ENCODE results near the gene IL17REL. TPM values are rescaled to one million over a fixed set of nuclear protein-coding genes. Genes with fewer than 3 reads are reported as not detected.

IL17REL gene
- total and polyA plus RNA-seq, 2 of the 13 experiments (the other 11 are each of a cell fraction or from before 2014, with no cell fraction given): not detected

GRCh38 chr22:49955581-49956417 lies 56.8 kb downstream of the IL17REL start (continued):
- TF ChIP-seq, protein P1, sequence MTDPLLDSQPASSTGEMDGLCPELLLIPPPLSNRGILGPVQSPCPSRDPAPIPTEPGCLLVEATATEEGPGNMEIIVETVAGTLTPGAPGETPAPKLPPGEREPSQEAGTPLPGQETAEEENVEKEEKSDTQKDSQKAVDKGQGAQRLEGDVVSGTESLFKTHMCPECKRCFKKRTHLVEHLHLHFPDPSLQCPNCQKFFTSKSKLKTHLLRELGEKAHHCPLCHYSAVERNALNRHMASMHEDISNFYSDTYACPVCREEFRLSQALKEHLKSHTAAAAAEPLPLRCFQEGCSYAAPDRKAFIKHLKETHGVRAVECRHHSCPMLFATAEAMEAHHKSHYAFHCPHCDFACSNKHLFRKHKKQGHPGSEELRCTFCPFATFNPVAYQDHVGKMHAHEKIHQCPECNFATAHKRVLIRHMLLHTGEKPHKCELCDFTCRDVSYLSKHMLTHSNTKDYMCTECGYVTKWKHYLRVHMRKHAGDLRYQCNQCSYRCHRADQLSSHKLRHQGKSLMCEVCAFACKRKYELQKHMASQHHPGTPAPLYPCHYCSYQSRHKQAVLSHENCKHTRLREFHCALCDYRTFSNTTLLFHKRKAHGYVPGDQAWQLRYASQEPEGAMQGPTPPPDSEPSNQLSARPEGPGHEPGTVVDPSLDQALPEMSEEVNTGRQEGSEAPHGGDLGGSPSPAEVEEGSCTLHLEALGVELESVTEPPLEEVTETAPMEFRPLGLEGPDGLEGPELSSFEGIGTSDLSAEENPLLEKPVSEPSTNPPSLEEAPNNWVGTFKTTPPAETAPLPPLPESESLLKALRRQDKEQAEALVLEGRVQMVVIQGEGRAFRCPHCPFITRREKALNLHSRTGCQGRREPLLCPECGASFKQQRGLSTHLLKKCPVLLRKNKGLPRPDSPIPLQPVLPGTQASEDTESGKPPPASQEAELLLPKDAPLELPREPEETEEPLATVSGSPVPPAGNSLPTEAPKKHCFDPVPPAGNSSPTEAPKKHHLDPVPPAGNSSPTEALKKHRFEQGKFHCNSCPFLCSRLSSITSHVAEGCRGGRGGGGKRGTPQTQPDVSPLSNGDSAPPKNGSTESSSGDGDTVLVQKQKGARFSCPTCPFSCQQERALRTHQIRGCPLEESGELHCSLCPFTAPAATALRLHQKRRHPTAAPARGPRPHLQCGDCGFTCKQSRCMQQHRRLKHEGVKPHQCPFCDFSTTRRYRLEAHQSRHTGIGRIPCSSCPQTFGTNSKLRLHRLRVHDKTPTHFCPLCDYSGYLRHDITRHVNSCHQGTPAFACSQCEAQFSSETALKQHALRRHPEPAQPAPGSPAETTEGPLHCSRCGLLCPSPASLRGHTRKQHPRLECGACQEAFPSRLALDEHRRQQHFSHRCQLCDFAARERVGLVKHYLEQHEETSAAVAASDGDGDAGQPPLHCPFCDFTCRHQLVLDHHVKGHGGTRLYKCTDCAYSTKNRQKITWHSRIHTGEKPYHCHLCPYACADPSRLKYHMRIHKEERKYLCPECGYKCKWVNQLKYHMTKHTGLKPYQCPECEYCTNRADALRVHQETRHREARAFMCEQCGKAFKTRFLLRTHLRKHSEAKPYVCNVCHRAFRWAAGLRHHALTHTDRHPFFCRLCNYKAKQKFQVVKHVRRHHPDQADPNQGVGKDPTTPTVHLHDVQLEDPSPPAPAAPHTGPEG (CRISPR knock-in tag; IDR thresholded peaks at IDR 0.05): no peak
- peak; percentile 55 for TF ChIP-seq RXRA (CRISPR knock-in tag; IDR thresholded peaks at IDR 0.05)
- peak; percentile 39 for TF ChIP-seq ZNF883 (CRISPR knock-in tag; IDR thresholded peaks at IDR 0.05; ENCODE audit: not compliant biosample characterization)
- 0 out of 2 replicates have a peak, but pooled peaks have one; percentile 32 for TF ChIP-seq ZNF800 (CRISPR knock-in tag; IDR thresholded peaks at IDR 0.05)
- 0 out of 2 replicates have a peak, but pooled peaks have one; percentile 36 for TF ChIP-seq TAF1 (CRISPR knock-in tag; IDR thresholded peaks at IDR 0.05)
- no peak for TF ChIP-seq MED13 (CRISPR knock-in tag; IDR thresholded peaks at IDR 0.05)
- TF ChIP-seq, protein P2, sequence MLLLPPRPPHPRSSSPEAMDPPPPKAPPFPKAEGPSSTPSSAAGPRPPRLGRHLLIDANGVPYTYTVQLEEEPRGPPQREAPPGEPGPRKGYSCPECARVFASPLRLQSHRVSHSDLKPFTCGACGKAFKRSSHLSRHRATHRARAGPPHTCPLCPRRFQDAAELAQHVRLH (CRISPR knock-in tag; IDR thresholded peaks at IDR 0.05; ENCODE audit: borderline replicate concordance, low read depth): no peak
- no peak for TF ChIP-seq CHD4 (IDR thresholded peaks at IDR 0.05; ENCODE audit: borderline replicate concordance, low read length)
- TF ChIP-seq YEATS2 (CRISPR knock-in tag; IDR thresholded peaks at IDR 0.05; ENCODE audit: borderline replicate concordance): no peak
- no peak for TF ChIP-seq PTBP1 (IDR thresholded peaks at IDR 0.05; ENCODE audit: low read depth, low read length, poor library complexity, severe bottlenecking)
- no peak for TF ChIP-seq ZNF3 (CRISPR knock-in tag; IDR thresholded peaks at IDR 0.05)
- peak; percentile 61; the same call in 1 of the 2 replicates for TF ChIP-seq RFXAP (CRISPR knock-in tag; IDR thresholded peaks at IDR 0.05; ENCODE audit: borderline replicate concordance)
- TF ChIP-seq CSRNP1 (CRISPR knock-in tag; IDR thresholded peaks at IDR 0.05): no peak
- TF ChIP-seq, protein P3, sequence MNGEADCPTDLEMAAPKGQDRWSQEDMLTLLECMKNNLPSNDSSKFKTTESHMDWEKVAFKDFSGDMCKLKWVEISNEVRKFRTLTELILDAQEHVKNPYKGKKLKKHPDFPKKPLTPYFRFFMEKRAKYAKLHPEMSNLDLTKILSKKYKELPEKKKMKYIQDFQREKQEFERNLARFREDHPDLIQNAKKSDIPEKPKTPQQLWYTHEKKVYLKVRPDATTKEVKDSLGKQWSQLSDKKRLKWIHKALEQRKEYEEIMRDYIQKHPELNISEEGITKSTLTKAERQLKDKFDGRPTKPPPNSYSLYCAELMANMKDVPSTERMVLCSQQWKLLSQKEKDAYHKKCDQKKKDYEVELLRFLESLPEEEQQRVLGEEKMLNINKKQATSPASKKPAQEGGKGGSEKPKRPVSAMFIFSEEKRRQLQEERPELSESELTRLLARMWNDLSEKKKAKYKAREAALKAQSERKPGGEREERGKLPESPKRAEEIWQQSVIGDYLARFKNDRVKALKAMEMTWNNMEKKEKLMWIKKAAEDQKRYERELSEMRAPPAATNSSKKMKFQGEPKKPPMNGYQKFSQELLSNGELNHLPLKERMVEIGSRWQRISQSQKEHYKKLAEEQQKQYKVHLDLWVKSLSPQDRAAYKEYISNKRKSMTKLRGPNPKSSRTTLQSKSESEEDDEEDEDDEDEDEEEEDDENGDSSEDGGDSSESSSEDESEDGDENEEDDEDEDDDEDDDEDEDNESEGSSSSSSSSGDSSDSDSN (CRISPR knock-in tag; IDR thresholded peaks at IDR 0.05): peak; percentile 64

Measured in HepG2 (cell line).